ENCODE results near the gene UTS2B.

Gene UTS2B

GRCh38 chr3:191378142-191378812, 48.0 kb upstream of the UTS2B start:
- no peaks in the 10 kb centered on the region for H3K36me3 ChIP-seq (ENCODE audit: insufficient read depth, low read length)
- H3K4me2 ChIP-seq (ENCODE audit: insufficient read depth, low read length): no peak overlapping the region
- H4K20me1 ChIP-seq (ENCODE audit: insufficient read depth, low read length): no peaks in the 10 kb centered on the region
- H3K27me3 ChIP-seq (ENCODE audit: insufficient read depth, low read length, poor library complexity): no peaks in the 10 kb centered on the region
- no peak overlapping the region for H2AFZ ChIP-seq (ENCODE audit: low read depth, low read length)
- H3K79me2 ChIP-seq (ENCODE audit: insufficient read depth, low read length): no peaks in the 10 kb centered on the region
- no peak for TF ChIP-seq CTCF (IDR thresholded peaks at IDR 0.05; ENCODE audit: borderline replicate concordance, extremely low read depth, low read length, poor library complexity, severe bottlenecking)
- TF ChIP-seq EZH2 (IDR thresholded peaks at IDR 0.05; ENCODE audit: borderline replicate concordance, low read depth, low read length, severe bottlenecking): no peak
- H3K9me3 ChIP-seq (ENCODE audit: insufficient read depth, low read length, severe bottlenecking): no peaks in the 10 kb centered on the region
- ATAC-seq (ENCODE audit: insufficient read depth, low read depth) (no peak), DNase-seq (no peak)
- H3K9ac ChIP-seq (ENCODE audit: low read depth, low read length): no peak overlapping the region
- H3K4me1 ChIP-seq (ENCODE audit: insufficient read depth, low read length): no peaks in the 10 kb centered on the region
- H3K27ac ChIP-seq (ENCODE audit: low read length): no peak overlapping the region
- no peak overlapping the region for H3K4me3 ChIP-seq (ENCODE audit: low read depth in 1 of 2, low read length in 2 of 2)

- Histone ChIP-seq H3K79me2 (ENCODE audit: insufficient read depth, low read length) (no peaks in the 10 kb centered on the region), H3K4me3 (ENCODE audit: low read depth in 1 of 2, low read length in 2 of 2) (no peak overlapping the region), H3K4me1 (ENCODE audit: insufficient read depth, low read length) (no peaks in the 10 kb centered on the region), H3K27ac (ENCODE audit: low read length) (no peak overlapping the region), H3K27me3 (ENCODE audit: insufficient read depth, low read length, poor library complexity) (no peaks in the 10 kb centered on the region), H3K9ac (ENCODE audit: low read depth, low read length) (no peak overlapping the region), H2AFZ (ENCODE audit: low read depth, low read length) (no peak overlapping the region), H4K20me1 (ENCODE audit: insufficient read depth, low read length) (no peaks in the 10 kb centered on the region), H3K9me3 (ENCODE audit: insufficient read depth, low read length, severe bottlenecking) (no peaks in the 10 kb centered on the region), H3K36me3 (ENCODE audit: insufficient read depth, low read length) (no peaks in the 10 kb centered on the region), H3K4me2 (ENCODE audit: insufficient read depth, low read length) (no peak overlapping the region)
- TF ChIP-seq CTCF (IDR thresholded peaks at IDR 0.05; ENCODE audit: borderline replicate concordance, extremely low read depth, low read length, poor library complexity, severe bottlenecking) (no peak), EZH2 (IDR thresholded peaks at IDR 0.05; ENCODE audit: borderline replicate concordance, low read depth, low read length, severe bottlenecking) (no peak)
- DNase-seq: no peak
- no peak for ATAC-seq (ENCODE audit: insufficient read depth, low read depth)
These were observed 46.3 kb upstream of the UTS2B start for GRCh38 chr3:191376516-191377141.

- no peak overlapping the region for H3K4me2 ChIP-seq (ENCODE audit: insufficient read depth, low read length)
- TF ChIP-seq EZH2 (IDR thresholded peaks at IDR 0.05; ENCODE audit: borderline replicate concordance, low read depth, low read length, severe bottlenecking): no peak
- TF ChIP-seq CTCF (IDR thresholded peaks at IDR 0.05; ENCODE audit: borderline replicate concordance, extremely low read depth, low read length, poor library complexity, severe bottlenecking): no peak
- no peaks in the 10 kb centered on the region for H3K4me1 ChIP-seq (ENCODE audit: insufficient read depth, low read length)
These were observed 43.0 kb upstream of the UTS2B start for GRCh38 chr3:191373327-191373726.

More at GRCh38 chr3:191373327-191373726, 43.0 kb upstream of the UTS2B start:
- DNase-seq (no peak), ATAC-seq (ENCODE audit: insufficient read depth, low read depth) (no peak)
- Histone ChIP-seq H3K9me3 (ENCODE audit: insufficient read depth, low read length, severe bottlenecking) (no peaks in the 10 kb centered on the region), H3K27me3 (ENCODE audit: insufficient read depth, low read length, poor library complexity) (no peaks in the 10 kb centered on the region), H3K4me3 (ENCODE audit: low read depth in 1 of 2, low read length in 2 of 2) (no peak overlapping the region), H2AFZ (ENCODE audit: low read depth, low read length) (no peak overlapping the region), H3K36me3 (ENCODE audit: insufficient read depth, low read length) (no peaks in the 10 kb centered on the region), H3K79me2 (ENCODE audit: insufficient read depth, low read length) (no peaks in the 10 kb centered on the region), H4K20me1 (ENCODE audit: insufficient read depth, low read length) (no peaks in the 10 kb centered on the region), H3K27ac (ENCODE audit: low read length) (no peak overlapping the region), H3K9ac (ENCODE audit: low read depth, low read length) (no peak overlapping the region)

Measured in DND-41 (cell line).